Tibial artery (tissue), 4 donors: ENCODE results near the gene SMAD3.

Experiments used
- DNase-seq, 2 donors: peaks; one replicate each; pipeline ENCODE4 v3.0.0-alpha.2; 2019
- H3K27ac ChIP-seq, 2 donors: fragments of 200-600 bp; sonication (generic) in 1 of 2; 1 replicate in 1 of 2; 2 replicates in 1 of 2; pipeline ENCODE4 v1.5.1; 2018 to 2019; ENCODE audit warnings: mild to moderate bottlenecking in 1 of 2
- H3K27me3 ChIP-seq, 2 donors: fragments of 200-600 bp; sonication (generic) in 1 of 2; one replicate each; pipeline versions ENCODE4 v1.5.1 to v1.6.0; 2016 to 2019
- H3K36me3 ChIP-seq, 3 donors: fragments of 200-600 bp; sonication (generic) in 2 of 3; one replicate each; pipeline ENCODE4 v1.5.1; 2016 to 2019; ENCODE audit warnings: mild to moderate bottlenecking in 2 of 3
- H3K4me1 ChIP-seq, 4 donors: fragments of 200-600 bp; sonication (generic) in 2 of 4; 1 replicate in 3 of 4; 2 replicates in 1 of 4; pipeline ENCODE4 v1.5.1; 2016 to 2019
- H3K4me3 ChIP-seq, 2 donors: fragments of 200-600 bp; sonication (generic) in 1 of 2; 1 replicate in 1 of 2; 2 replicates in 1 of 2; pipeline ENCODE4 v1.5.1; 2018 to 2019; ENCODE audit warnings: mild to moderate bottlenecking in 2 of 2
- H3K9me3 ChIP-seq, 3 donors: fragments of 200-600 bp; sonication (generic) in 1 of 3; one replicate each; pipeline ENCODE4 v1.5.1; 2016 to 2019
- intact Hi-C: fragments of 100-400 bp; cut with DNase I; formaldehyde crosslinking; loops from one replicate; pipeline ENCODE4 v1.15.0; 2023; ENCODE audit warnings: low total_unique reads
- TF ChIP-seq, protein P1 (sequence below), 2 experiments: fragments of 200-600 bp in 1 of 2; fragments of 450-650 bp in 1 of 2; IDR thresholded peaks; one replicate each; pipeline ENCODE4 v1.5.1; 2017 to 2019; ENCODE audit warnings: antibody characterized with exemption in 2 of 2, mild to moderate bottlenecking in 1 of 2, moderate library complexity in 1 of 2

SMAD3 gene

GRCh38 chr15:67035886-67036285, 29.5 kb upstream of the SMAD3 start:
- intact Hi-C loops = no loop called here
- DNase-seq = no peak
- peaks cover 0 to 13% (median 10%) of the 10 kb centered on the region in 4 donors for H3K4me1 ChIP-seq
- no peak overlapping the region for H3K27ac ChIP-seq
- TF ChIP-seq, protein P1, sequence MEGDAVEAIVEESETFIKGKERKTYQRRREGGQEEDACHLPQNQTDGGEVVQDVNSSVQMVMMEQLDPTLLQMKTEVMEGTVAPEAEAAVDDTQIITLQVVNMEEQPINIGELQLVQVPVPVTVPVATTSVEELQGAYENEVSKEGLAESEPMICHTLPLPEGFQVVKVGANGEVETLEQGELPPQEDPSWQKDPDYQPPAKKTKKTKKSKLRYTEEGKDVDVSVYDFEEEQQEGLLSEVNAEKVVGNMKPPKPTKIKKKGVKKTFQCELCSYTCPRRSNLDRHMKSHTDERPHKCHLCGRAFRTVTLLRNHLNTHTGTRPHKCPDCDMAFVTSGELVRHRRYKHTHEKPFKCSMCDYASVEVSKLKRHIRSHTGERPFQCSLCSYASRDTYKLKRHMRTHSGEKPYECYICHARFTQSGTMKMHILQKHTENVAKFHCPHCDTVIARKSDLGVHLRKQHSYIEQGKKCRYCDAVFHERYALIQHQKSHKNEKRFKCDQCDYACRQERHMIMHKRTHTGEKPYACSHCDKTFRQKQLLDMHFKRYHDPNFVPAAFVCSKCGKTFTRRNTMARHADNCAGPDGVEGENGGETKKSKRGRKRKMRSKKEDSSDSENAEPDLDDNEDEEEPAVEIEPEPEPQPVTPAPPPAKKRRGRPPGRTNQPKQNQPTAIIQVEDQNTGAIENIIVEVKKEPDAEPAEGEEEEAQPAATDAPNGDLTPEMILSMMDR (IDR thresholded peaks at IDR 0.05) = no peak
- no peak overlapping the region for H3K4me3 ChIP-seq
- H3K36me3 ChIP-seq = no peaks in the 10 kb centered on the region
- H3K9me3 ChIP-seq = no peaks in the 10 kb centered on the region
- no peaks in the 10 kb centered on the region for H3K27me3 ChIP-seq

DNA sequence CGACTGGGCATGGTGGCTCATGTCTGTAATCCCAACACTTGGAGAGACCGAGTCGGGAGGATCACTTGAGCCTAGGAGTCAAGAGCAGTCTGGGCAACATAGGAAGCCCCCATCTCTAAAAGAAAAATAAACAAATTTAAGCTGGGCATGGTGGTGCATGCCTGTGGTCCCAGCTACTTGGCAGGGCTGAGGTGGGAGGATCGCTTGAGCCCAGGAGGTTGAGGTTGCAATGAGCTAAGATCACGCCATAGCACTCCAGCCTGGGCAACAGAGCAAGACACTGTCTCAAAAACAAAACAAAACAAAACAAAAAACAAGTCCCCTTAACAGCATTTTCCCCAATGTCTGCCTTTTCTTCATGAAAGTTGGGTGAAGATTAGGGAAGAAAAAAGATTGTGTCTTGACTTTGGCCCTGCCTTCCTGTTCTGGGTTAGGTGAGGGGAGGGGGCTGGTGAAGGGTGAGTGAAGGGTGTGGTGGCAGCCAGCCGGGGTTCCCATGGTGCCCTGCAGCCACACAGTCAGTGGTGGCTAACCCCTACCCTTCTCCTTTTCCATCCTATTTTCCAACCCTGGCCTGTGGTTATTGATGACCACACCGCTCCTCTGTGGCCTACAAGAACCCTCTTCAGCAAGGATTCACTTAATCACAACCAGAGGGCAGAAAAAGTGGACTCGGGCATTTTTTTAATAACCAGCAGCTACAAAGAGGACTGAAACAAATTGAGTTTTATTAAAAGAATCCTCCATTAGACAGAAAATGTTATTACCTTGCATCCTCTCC, 28.4 kb upstream of the SMAD3 start:
- TF ChIP-seq, protein P1 (IDR thresholded peaks at IDR 0.05) = no peak
- no peak overlapping the region for H3K4me3 ChIP-seq
- H3K27me3 ChIP-seq = no peaks in the 10 kb centered on the region
- H3K27ac ChIP-seq = no peak overlapping the region
- intact Hi-C loops = no loop called here
- H3K4me1 ChIP-seq = peaks cover 0 to 15% (median 11%) of the 10 kb centered on the region in 4 donors
- no peaks in the 10 kb centered on the region for H3K9me3 ChIP-seq
- no peak for DNase-seq
- no peaks in the 10 kb centered on the region for H3K36me3 ChIP-seq

DNA sequence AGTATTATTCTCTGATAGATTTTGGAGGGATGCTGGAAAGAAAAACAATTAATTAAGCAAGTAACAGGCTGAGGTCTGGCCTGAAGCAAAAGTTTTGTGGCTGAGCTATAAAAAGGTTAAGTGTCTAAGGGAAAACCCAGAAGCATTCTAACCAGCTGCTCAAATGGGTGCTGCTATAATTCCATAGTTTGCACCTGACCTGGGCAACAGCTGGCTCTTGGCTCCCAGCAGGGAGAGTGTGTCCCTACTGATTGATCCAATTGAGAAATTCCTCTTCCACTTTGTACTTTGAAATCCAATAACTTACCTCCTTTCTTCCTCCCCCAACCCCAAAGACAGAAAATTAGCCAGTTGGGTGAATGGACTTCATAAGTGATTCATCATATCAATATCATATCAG, 27.7 kb upstream of the SMAD3 start:
- TF ChIP-seq, protein P1 (IDR thresholded peaks at IDR 0.05) = no peak
- no peak overlapping the region for H3K4me3 ChIP-seq
- intact Hi-C loops = no loop called here
- no peaks in the 10 kb centered on the region for H3K9me3 ChIP-seq
- no peak for DNase-seq
- H3K27ac ChIP-seq = no peak overlapping the region
- peaks cover 0 to 23% (median 13%) of the 10 kb centered on the region in 4 donors for H3K4me1 ChIP-seq
- H3K27me3 ChIP-seq = no peaks in the 10 kb centered on the region
- H3K36me3 ChIP-seq = no peaks in the 10 kb centered on the region

DNA sequence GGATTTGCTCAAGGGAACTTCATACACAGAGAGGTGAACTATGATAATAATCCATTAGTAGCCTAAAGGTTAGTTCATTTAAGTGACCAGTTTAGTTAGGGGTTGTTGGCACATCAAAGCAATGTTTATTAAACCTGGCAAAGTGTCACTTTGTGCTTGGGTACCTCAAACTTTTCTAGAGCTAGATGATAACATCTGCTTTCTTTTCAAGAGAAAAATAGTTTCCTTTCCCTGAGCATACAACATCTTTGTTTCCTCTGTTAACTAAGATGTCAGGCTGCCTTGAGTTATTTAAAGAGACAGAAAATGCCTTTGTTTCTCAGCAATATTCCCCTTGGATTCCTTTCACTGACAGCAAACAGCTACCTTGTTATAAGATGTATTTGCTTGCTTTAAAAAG, 26.7 kb upstream of the SMAD3 start:
- Histone ChIP-seq H3K27ac (no peak overlapping the region), H3K9me3 (no peaks in the 10 kb centered on the region), H3K36me3 (no peaks in the 10 kb centered on the region), H3K27me3 (no peaks in the 10 kb centered on the region), H3K4me3 (no peak overlapping the region), H3K4me1 (peaks cover 0 to 13% (median 7%) of the 10 kb centered on the region in 4 donors)
- intact Hi-C loops = no loop called here
- DNase-seq = no peak
- TF ChIP-seq, protein P1 (IDR thresholded peaks at IDR 0.05) = no peak

DNA sequence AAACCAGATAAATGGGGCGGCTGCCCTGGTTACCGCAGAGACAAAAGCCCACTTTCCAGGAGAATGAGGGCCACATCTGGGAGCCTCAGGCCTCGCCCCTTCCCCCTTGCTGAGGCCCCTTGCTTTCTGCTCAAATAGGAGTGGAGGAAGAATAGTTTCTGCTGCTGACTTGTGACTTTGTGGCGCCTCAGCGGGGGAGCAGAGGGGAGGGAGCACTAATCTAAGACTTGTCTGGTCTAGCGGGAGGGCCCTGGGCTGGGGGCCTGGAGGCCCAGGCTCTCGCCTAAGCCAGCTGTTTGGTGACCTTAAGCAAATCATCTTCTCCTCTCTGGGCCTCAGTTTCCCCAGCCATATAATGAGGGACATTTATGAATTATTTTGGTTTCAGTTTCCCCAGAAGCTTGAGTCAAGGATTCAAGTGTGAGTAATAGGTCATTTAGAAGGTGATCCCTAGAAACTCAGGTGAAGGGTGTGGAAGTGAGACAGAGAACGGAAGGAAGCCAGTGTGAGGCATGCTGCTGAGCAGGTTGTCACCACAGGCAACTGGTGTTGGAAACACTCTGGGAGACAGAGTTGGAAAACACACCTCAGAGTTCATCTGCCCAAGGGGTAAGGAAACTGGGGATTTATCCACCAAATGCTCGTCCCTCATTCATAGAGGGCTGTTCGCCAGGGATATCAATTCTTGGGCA, 25.9 kb upstream of the SMAD3 start:
- intact Hi-C loops = no loop called here
- no peak overlapping the region for H3K4me3 ChIP-seq
- no peaks in the 10 kb centered on the region for H3K9me3 ChIP-seq

More for the DNA sequence above, 25.9 kb upstream of the SMAD3 start:
- Histone ChIP-seq H3K36me3 (no peaks in the 10 kb centered on the region), H3K27me3 (no peaks in the 10 kb centered on the region), H3K27ac (no peak overlapping the region), H3K4me1 (peaks cover 0 to 16% (median 10%) of the 10 kb centered on the region in 4 donors)
- peak in 1 of 2 donors; percentile 50 for DNase-seq
- TF ChIP-seq, protein P1 (IDR thresholded peaks at IDR 0.05) = no peak
